Lower lobe of right lung (tissue), 2 donors: ENCODE data around the gene CALD1. TPM values are rescaled to one million over a fixed set of nuclear protein-coding genes. Genes with fewer than 3 reads are reported as not detected.

Source experiments
- ATAC-seq, 2 donors: fragments of 200-7000 bp; cut with Tn5 transposase; one replicate each; pipeline ENCODE4 v1.9.1; 2020 to 2022; ENCODE audit warnings: mild to moderate bottlenecking in 2 of 2, moderate library complexity in 2 of 2
- DNase-seq: peaks from one replicate; pipeline ENCODE4 v3.0.0-alpha.2; 2020
- H3K27ac ChIP-seq: fragments of 200-600 bp; one replicate; pipeline ENCODE4 v1.8.0; 2022
- H3K27me3 ChIP-seq: fragments of 200-600 bp; one replicate; pipeline ENCODE4 v1.8.0; 2022; ENCODE audit warnings: low read depth
- H3K36me3 ChIP-seq: fragments of 200-600 bp; one replicate; pipeline ENCODE4 v1.8.0; 2022; ENCODE audit warnings: mild to moderate bottlenecking
- H3K4me1 ChIP-seq: fragments of 200-600 bp; one replicate; pipeline ENCODE4 v1.8.0; 2022
- H3K4me3 ChIP-seq: fragments of 200-600 bp; one replicate; pipeline ENCODE4 v1.8.0; 2022; ENCODE audit warnings: mild to moderate bottlenecking
- H3K9me3 ChIP-seq: fragments of 200-600 bp; one replicate; pipeline ENCODE4 v1.8.0; 2022
- CTCF ChIP-seq: fragments of 200-600 bp; IDR thresholded peaks from one replicate; pipeline ENCODE4 v1.8.0; 2022; ENCODE audit warnings: antibody characterized with exemption, mild to moderate bottlenecking
- intact Hi-C: fragments of 100-400 bp; cut with DNase I; formaldehyde crosslinking; loops from one replicate; pipeline ENCODE4 v1.11.0; 2022
- total RNA-seq: library from RNA; stranded (reverse); fragmentation: NEBNext Ultra II Directional; extraction: Animal tissue kit (Norgen Biotek cat#: 25700); gene quantifications from one replicate; pipeline ENCODE4 v1.2.1, GENCODE V29; 2021
- donor health status: DM: no; HTN: yes; CAD: no; lungs with severe emphysema.

The CALD1 gene
- total RNA-seq, 1 donor from 2014 or later: 140 TPM

GRCh38 chr7:134948246-134948645 lies 168.8 kb downstream of the CALD1 start:
- no peaks in the 10 kb centered on the region for H3K27me3 ChIP-seq
- no peaks in the 10 kb centered on the region for H3K9me3 ChIP-seq
- no peaks in the 10 kb centered on the region for H3K4me1 ChIP-seq
- intact Hi-C loops: loop anchor here (10.0 kb wide), 1 partner anchor 313 kb away; no protein-coding TSS in a partner anchor
- DNase-seq: no peak
- no peak for TF ChIP-seq CTCF
- ATAC-seq: no peak
- peaks cover 48% of the 10 kb centered on the region for H3K36me3 ChIP-seq
- no peak overlapping the region for H3K4me3 ChIP-seq
- no peak overlapping the region for H3K27ac ChIP-seq

- Histone ChIP-seq H3K27me3 (no peaks in the 10 kb centered on the region), H3K9me3 (no peaks in the 10 kb centered on the region), H3K36me3 (peaks cover 53% of the 10 kb centered on the region), H3K4me3 (no peak overlapping the region), H3K4me1 (no peaks in the 10 kb centered on the region), H3K27ac (no peak overlapping the region)
- intact Hi-C loops: loop anchor here (10.0 kb wide), 1 partner anchor 314 kb away; no protein-coding TSS in a partner anchor
- TF ChIP-seq CTCF: no peak
- DNase-seq: no peak
- no peak for ATAC-seq
Measured at GRCh38 chr7:134948736-134949135, 169.3 kb downstream of the CALD1 start.

- ATAC-seq (no peak), DNase-seq (no peak)
- no peak for TF ChIP-seq CTCF
- Histone ChIP-seq H3K9me3 (no peaks in the 10 kb centered on the region), H3K4me1 (no peaks in the 10 kb centered on the region), H3K27me3 (no peaks in the 10 kb centered on the region), H3K27ac (no peak overlapping the region), H3K4me3 (no peak overlapping the region), H3K36me3 (peaks cover 54% of the 10 kb centered on the region)
- intact Hi-C loops: loop anchor here (10.0 kb wide), 1 partner anchor 314 kb away; no protein-coding TSS in a partner anchor
Measured at GRCh38 chr7:134949171-134949570, 169.7 kb downstream of the CALD1 start.

GRCh38 chr7:134954197-134955082 lies 175.0 kb downstream of the CALD1 start:
- no peaks in the 10 kb centered on the region for H3K27me3 ChIP-seq
- ATAC-seq: peak in 1 of 2 donors; percentile 53
- H3K9me3 ChIP-seq: no peaks in the 10 kb centered on the region
- H3K27ac ChIP-seq: no peak overlapping the region
- no peak overlapping the region for H3K4me3 ChIP-seq
- no peaks in the 10 kb centered on the region for H3K4me1 ChIP-seq
- intact Hi-C loops: no loop called here
- DNase-seq: no peak
- peak; percentile 56 for TF ChIP-seq CTCF
- H3K36me3 ChIP-seq: peaks cover 67% of the 10 kb centered on the region

GRCh38 chr7:134957005-134957404 lies 177.6 kb downstream of the CALD1 start:
- H3K4me1 ChIP-seq: no peaks in the 10 kb centered on the region
- intact Hi-C loops: no loop called here
- no peaks in the 10 kb centered on the region for H3K9me3 ChIP-seq
- no peak overlapping the region for H3K27ac ChIP-seq
- H3K36me3 ChIP-seq: peaks cover 69% of the 10 kb centered on the region
- no peak for TF ChIP-seq CTCF
- no peak for DNase-seq
- H3K27me3 ChIP-seq: no peaks in the 10 kb centered on the region
- no peak overlapping the region for H3K4me3 ChIP-seq
- no peak for ATAC-seq
